ENCODE measurements around the gene GATAD2A. TPM values are rescaled to one million over a fixed set of nuclear protein-coding genes. Genes with fewer than 3 reads are reported as not detected.

The GATAD2A gene
- total and polyA plus RNA-seq, 9 of the 15 experiments (the other 6 are each of a cell fraction or from before 2014, with no cell fraction given), result 2.4 to 226 (median 44.2) TPM

DNA sequence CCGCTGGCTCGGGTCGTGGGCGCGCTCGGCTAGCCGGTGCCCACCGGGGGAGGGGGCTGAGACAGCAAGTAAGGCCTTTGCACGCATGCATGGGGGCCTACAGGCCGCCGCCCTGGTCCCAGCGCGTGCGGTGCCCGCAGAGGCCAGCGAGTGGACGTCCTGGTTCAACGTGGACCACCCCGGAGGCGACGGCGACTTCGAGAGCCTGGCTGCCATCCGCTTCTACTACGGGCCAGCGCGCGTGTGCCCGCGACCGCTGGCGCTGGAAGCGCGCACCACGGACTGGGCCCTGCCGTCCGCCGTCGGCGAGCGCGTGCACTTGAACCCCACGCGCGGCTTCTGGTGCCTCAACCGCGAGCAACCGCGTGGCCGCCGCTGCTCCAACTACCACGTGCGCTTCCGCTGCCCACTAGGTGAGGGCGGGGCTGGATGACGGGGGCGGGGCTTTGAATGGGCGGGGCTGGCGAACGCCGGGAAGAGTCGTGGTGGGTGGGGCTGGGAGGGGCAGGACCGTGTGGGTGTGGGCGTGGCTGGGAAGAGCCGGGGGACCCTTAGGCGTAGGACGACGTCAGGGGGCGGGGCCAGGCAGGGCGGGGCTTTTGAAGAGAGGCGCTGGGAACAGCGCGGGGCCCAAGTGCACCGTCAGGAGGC is 134.7 kb downstream of the GATAD2A start (continued):
- TF ChIP-seq, protein P1, sequence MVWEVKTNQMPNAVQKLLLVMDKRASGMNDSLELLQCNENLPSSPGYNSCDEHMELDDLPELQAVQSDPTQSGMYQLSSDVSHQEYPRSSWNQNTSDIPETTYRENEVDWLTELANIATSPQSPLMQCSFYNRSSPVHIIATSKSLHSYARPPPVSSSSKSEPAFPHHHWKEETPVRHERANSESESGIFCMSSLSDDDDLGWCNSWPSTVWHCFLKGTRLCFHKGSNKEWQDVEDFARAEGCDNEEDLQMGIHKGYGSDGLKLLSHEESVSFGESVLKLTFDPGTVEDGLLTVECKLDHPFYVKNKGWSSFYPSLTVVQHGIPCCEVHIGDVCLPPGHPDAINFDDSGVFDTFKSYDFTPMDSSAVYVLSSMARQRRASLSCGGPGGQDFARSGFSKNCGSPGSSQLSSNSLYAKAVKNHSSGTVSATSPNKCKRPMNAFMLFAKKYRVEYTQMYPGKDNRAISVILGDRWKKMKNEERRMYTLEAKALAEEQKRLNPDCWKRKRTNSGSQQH (CRISPR knock-in tag; IDR thresholded peaks at IDR 0.05), result no peak
- TF ChIP-seq SMARCC2 (IDR thresholded peaks at IDR 0.05; ENCODE audit: low read depth), result no peak
- TF ChIP-seq ZNF717 (CRISPR knock-in tag; IDR thresholded peaks at IDR 0.05), result no peak
- TF ChIP-seq HEY1 (CRISPR knock-in tag; IDR thresholded peaks at IDR 0.05; ENCODE audit: borderline replicate concordance), result no peak
- TF ChIP-seq MYC (IDR thresholded peaks at IDR 0.05; ENCODE audit: low read depth, low read length), result peak; percentile 91
- TF ChIP-seq MYC (CRISPR knock-in tag; IDR thresholded peaks at IDR 0.05; ENCODE audit: borderline replicate concordance, low read depth), result no peak
- TF ChIP-seq, protein P2, sequence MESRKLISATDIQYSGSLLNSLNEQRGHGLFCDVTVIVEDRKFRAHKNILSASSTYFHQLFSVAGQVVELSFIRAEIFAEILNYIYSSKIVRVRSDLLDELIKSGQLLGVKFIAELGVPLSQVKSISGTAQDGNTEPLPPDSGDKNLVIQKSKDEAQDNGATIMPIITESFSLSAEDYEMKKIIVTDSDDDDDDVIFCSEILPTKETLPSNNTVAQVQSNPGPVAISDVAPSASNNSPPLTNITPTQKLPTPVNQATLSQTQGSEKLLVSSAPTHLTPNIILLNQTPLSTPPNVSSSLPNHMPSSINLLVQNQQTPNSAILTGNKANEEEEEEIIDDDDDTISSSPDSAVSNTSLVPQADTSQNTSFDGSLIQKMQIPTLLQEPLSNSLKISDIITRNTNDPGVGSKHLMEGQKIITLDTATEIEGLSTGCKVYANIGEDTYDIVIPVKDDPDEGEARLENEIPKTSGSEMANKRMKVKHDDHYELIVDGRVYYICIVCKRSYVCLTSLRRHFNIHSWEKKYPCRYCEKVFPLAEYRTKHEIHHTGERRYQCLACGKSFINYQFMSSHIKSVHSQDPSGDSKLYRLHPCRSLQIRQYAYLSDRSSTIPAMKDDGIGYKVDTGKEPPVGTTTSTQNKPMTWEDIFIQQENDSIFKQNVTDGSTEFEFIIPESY (CRISPR knock-in tag; IDR thresholded peaks at IDR 0.05), result peak; percentile 99
- no peak for TF ChIP-seq TAF9B (IDR thresholded peaks at IDR 0.05; ENCODE audit: partially characterized antibody)
- TF ChIP-seq HOXB6 (CRISPR knock-in tag; IDR thresholded peaks at IDR 0.05; ENCODE audit: borderline replicate concordance), result no peak
- no peak for TF ChIP-seq HNRNPLL (IDR thresholded peaks at IDR 0.05; ENCODE audit: low read depth, low read length, poor library complexity, severe bottlenecking)
- TF ChIP-seq EWSR1 (IDR thresholded peaks at IDR 0.05; ENCODE audit: borderline replicate concordance, low read depth, partially characterized antibody), result no peak
- peak; percentile 26; the same call in 1 of the 2 replicates for TF ChIP-seq SP1 (CRISPR knock-in tag; IDR thresholded peaks at IDR 0.05)
- TF ChIP-seq KDM5B (IDR thresholded peaks at IDR 0.05; ENCODE audit: insufficient replicate concordance, low read depth, low read length), result no peak
- TF ChIP-seq XRCC5 (IDR thresholded peaks at IDR 0.05; ENCODE audit: low read depth, low read length), result no peak
- no peak for TF ChIP-seq ARID1B (IDR thresholded peaks at IDR 0.05)
- no peak for TF ChIP-seq SMARCA5 (IDR thresholded peaks at IDR 0.05)
- TF ChIP-seq FOXA1 (IDR thresholded peaks at IDR 0.05; ENCODE audit: borderline replicate concordance), result no peak
- TF ChIP-seq, protein P3, sequence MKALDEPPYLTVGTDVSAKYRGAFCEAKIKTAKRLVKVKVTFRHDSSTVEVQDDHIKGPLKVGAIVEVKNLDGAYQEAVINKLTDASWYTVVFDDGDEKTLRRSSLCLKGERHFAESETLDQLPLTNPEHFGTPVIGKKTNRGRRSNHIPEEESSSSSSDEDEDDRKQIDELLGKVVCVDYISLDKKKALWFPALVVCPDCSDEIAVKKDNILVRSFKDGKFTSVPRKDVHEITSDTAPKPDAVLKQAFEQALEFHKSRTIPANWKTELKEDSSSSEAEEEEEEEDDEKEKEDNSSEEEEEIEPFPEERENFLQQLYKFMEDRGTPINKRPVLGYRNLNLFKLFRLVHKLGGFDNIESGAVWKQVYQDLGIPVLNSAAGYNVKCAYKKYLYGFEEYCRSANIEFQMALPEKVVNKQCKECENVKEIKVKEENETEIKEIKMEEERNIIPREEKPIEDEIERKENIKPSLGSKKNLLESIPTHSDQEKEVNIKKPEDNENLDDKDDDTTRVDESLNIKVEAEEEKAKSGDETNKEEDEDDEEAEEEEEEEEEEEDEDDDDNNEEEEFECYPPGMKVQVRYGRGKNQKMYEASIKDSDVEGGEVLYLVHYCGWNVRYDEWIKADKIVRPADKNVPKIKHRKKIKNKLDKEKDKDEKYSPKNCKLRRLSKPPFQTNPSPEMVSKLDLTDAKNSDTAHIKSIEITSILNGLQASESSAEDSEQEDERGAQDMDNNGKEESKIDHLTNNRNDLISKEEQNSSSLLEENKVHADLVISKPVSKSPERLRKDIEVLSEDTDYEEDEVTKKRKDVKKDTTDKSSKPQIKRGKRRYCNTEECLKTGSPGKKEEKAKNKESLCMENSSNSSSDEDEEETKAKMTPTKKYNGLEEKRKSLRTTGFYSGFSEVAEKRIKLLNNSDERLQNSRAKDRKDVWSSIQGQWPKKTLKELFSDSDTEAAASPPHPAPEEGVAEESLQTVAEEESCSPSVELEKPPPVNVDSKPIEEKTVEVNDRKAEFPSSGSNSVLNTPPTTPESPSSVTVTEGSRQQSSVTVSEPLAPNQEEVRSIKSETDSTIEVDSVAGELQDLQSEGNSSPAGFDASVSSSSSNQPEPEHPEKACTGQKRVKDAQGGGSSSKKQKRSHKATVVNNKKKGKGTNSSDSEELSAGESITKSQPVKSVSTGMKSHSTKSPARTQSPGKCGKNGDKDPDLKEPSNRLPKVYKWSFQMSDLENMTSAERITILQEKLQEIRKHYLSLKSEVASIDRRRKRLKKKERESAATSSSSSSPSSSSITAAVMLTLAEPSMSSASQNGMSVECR (CRISPR knock-in tag; IDR thresholded peaks at IDR 0.05), result no peak
- no peak for TF ChIP-seq ZNF175 (CRISPR knock-in tag; IDR thresholded peaks at IDR 0.05; ENCODE audit: low read depth)
- TF ChIP-seq ZNF347 (CRISPR knock-in tag; IDR thresholded peaks at IDR 0.05; ENCODE audit: low read depth), result no peak
- TF ChIP-seq ZNF165 (CRISPR knock-in tag; IDR thresholded peaks at IDR 0.05; ENCODE audit: borderline replicate concordance), result no peak
- TF ChIP-seq ZNF76 (CRISPR knock-in tag; IDR thresholded peaks at IDR 0.05; ENCODE audit: borderline replicate concordance), result no peak
